Activated CD4-positive, CD25-positive, alpha-beta regulatory T cell treated with anti-CD3 and anti-CD28 coated beads, Interleukin-2, amount 50 U/mL, for 16 hours (primary cell): ENCODE data around the gene COLEC12.

ENCODE experiments used
- DNase-seq: peaks from one replicate; pipeline ENCODE4 v3.0.0-alpha.2; 2020; ENCODE audit warnings: low read depth, low spot score

Gene COLEC12

GRCh38 chr18:362311-363290 is 137.9 kb downstream of the COLEC12 start:
- no peak for DNase-seq

- no peak for DNase-seq
Measured at GRCh38 chr18:361941-362310, 138.6 kb downstream of the COLEC12 start.

GRCh38 chr18:361100-361732 is 139.3 kb downstream of the COLEC12 start:
- DNase-seq: no peak

- DNase-seq: no peak
Measured at GRCh38 chr18:360676-361075, 139.8 kb downstream of the COLEC12 start.

GRCh38 chr18:356778-357177 is 143.7 kb downstream of the COLEC12 start:
- no peak for DNase-seq

- DNase-seq: no peak
Measured at GRCh38 chr18:355678-356077, 144.8 kb downstream of the COLEC12 start.

- no peak for DNase-seq
Measured at GRCh38 chr18:354471-354870, 146.0 kb downstream of the COLEC12 start.

- DNase-seq: no peak
Measured at GRCh38 chr18:354003-354402, 146.5 kb downstream of the COLEC12 start.

GRCh38 chr18:352438-352837 is 148.1 kb downstream of the COLEC12 start:
- DNase-seq: no peak

- no peak for DNase-seq
Measured at GRCh38 chr18:350953-351572, 149.4 kb downstream of the COLEC12 start.

- no peak for DNase-seq
Measured at GRCh38 chr18:346600-346999, 153.9 kb downstream of the COLEC12 start.

GRCh38 chr18:341102-341501 is 159.4 kb downstream of the COLEC12 start:
- DNase-seq: no peak

GRCh38 chr18:340044-340443 is 160.5 kb downstream of the COLEC12 start:
- DNase-seq: no peak

- no peak for DNase-seq
Measured at GRCh38 chr18:339200-339599, 161.3 kb downstream of the COLEC12 start.

GRCh38 chr18:336713-337112 is 163.8 kb downstream of the COLEC12 start:
- DNase-seq: no peak

GRCh38 chr18:335733-336132 is 164.8 kb downstream of the COLEC12 start:
- DNase-seq: no peak

- DNase-seq: no peak
Measured at GRCh38 chr18:334575-335132, 165.8 kb downstream of the COLEC12 start.

- no peak for DNase-seq
Measured at GRCh38 chr18:332721-333510, 167.6 kb downstream of the COLEC12 start.

- no peak for DNase-seq
Measured at GRCh38 chr18:332007-332406, 168.5 kb downstream of the COLEC12 start.

- no peak for DNase-seq
Measured at GRCh38 chr18:331221-331821, 169.2 kb downstream of the COLEC12 start.

GRCh38 chr18:328928-329327 is 171.6 kb downstream of the COLEC12 start:
- no peak for DNase-seq
